HG02588 (cell line): ENCODE results near the gene SLC12A7.
"Not testable (repeated sequence)": the region's sequence is repeated elsewhere in the genome, so short reads cannot be mapped to it uniquely, and the experiment has no call there.

ENCODE experiments used
- ATAC-seq: cut with Tn5 transposase; IDR thresholded peaks from one replicate; pipeline ENCODE4 v1.9.1; 2021; ENCODE audit warnings: mild to moderate bottlenecking, moderate library complexity; ENCODE audit not compliant: unreplicated experiment

The SLC12A7 gene

GRCh38 chr5:1099926-1100663 lies 11.8 kb downstream of the SLC12A7 start:
- ATAC-seq, result no peak

- ATAC-seq, result no peak
These were observed 12.8 kb downstream of the SLC12A7 start for GRCh38 chr5:1098986-1099597.

GRCh38 chr5:1097988-1098385 lies 13.9 kb downstream of the SLC12A7 start:
- ATAC-seq, result not testable (repeated sequence)

- ATAC-seq, result no peak
These were observed 14.4 kb downstream of the SLC12A7 start for GRCh38 chr5:1097381-1097987.

- ATAC-seq, result no peak
These were observed 15.0 kb downstream of the SLC12A7 start for GRCh38 chr5:1096838-1097237.

GRCh38 chr5:1095990-1096363 lies 15.9 kb downstream of the SLC12A7 start:
- no peak for ATAC-seq

GRCh38 chr5:1095302-1095989 lies 16.4 kb downstream of the SLC12A7 start:
- no peak for ATAC-seq

GRCh38 chr5:1094670-1095190 lies 17.1 kb downstream of the SLC12A7 start:
- ATAC-seq, result no peak

- ATAC-seq, result no peak
These were observed 18.5 kb downstream of the SLC12A7 start for GRCh38 chr5:1093361-1093760.

- ATAC-seq, result no peak
These were observed 19.7 kb downstream of the SLC12A7 start for GRCh38 chr5:1092122-1092521.

- no peak for ATAC-seq
These were observed 20.2 kb downstream of the SLC12A7 start for GRCh38 chr5:1091632-1092031.

GRCh38 chr5:1090538-1090937 lies 21.3 kb downstream of the SLC12A7 start:
- ATAC-seq, result no peak

GRCh38 chr5:1089621-1090040 lies 22.2 kb downstream of the SLC12A7 start:
- no peak for ATAC-seq

GRCh38 chr5:1089146-1089545 lies 22.7 kb downstream of the SLC12A7 start:
- ATAC-seq, result no peak

- ATAC-seq, result no peak
These were observed 23.1 kb downstream of the SLC12A7 start for GRCh38 chr5:1088726-1089125.

- ATAC-seq, result no peak
These were observed 23.8 kb downstream of the SLC12A7 start for GRCh38 chr5:1088031-1088430.

- ATAC-seq, result no peak
These were observed 24.4 kb downstream of the SLC12A7 start for GRCh38 chr5:1087428-1087827.

GRCh38 chr5:1086871-1087270 lies 25.0 kb downstream of the SLC12A7 start:
- no peak for ATAC-seq

GRCh38 chr5:1086137-1086536 lies 25.7 kb downstream of the SLC12A7 start:
- ATAC-seq, result no peak

GRCh38 chr5:1085391-1085790 lies 26.5 kb downstream of the SLC12A7 start:
- ATAC-seq, result no peak

GRCh38 chr5:1083823-1084605 lies 27.8 kb downstream of the SLC12A7 start:
- no peak for ATAC-seq
